NCI-H510A (cell line): ENCODE measurements around the gene U2AF1L4.
"Not testable (repeated sequence)": the region's sequence is repeated elsewhere in the genome, so short reads cannot be mapped to it uniquely, and the experiment has no call there.

ENCODE experiments used
- DNase-seq: peaks from one replicate; lab custom pipeline; 2025; lab: John Stamatoyannopoulos, UW

The U2AF1L4 gene

DNA sequence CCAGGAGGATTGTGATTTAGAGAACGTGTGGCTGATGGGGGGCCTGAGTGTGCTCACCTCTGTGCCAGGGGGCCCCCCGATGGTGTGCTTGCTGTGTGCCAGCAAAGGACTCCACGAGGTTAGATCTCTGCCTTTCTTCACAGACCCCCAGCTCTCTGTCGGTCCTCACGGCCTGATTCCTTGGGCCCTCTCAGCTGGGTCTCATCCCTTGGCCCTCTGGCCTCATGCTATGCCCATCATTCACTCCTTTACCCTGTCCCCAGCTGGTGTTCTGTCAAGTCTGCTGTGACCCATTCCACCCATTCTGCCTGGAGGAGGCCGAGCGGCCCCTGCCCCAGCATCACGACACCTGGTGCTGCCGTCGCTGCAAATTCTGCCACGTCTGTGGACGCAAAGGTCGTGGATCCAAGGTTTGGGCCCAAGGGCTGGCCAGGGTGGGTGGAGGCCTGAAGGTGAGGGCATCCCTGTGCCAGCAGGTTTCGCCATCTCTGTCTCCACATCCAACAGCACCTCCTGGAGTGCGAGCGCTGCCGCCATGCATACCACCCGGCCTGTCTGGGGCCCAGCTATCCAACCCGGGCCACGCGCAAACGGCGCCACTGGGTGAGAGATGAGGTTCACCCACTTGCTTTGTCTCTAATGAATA lies 19.9 kb downstream of the U2AF1L4 start:
- DNase-seq = no peak

DNA sequence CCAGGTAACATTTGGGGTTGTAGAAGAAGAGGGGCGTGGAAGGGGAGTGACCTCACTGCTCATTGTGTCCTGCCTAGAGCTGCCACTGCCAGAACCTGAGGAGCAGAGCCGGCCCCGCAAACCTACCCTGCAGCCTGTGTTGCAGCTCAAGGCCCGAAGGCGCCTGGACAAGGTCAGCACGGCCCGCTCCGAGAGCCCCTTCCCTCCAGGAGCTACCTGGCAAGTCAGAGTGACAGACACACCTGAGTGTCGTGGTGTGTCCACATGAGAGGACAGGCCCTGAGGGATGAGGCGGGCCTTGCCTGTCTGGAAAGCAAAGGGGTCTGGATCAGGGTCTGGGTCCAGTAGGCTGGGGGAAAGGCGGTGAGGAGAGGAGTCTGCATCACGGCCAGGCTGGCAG lies 20.7 kb downstream of the U2AF1L4 start:
- no peak for DNase-seq

DNA sequence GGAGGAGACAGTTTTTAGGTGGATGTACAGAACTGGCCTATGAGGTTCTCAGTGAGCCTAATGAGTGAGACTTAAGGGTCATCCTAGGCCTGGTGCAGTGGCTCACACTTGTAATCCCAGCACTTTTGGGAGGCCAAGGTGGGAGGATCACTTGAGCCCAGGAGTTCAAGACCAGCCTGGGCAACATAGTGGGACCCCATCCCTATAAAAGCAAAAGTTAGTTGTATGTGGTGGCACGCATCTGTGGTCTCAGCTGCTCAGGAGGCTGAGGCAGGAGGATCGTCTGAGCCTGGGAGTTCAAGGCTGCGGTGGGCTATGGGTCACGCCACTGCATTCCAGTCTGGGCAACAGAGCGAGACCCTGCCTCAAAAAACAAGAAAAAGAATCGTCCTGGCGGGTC lies 21.1 kb downstream of the U2AF1L4 start:
- DNase-seq = not testable (repeated sequence)

DNA sequence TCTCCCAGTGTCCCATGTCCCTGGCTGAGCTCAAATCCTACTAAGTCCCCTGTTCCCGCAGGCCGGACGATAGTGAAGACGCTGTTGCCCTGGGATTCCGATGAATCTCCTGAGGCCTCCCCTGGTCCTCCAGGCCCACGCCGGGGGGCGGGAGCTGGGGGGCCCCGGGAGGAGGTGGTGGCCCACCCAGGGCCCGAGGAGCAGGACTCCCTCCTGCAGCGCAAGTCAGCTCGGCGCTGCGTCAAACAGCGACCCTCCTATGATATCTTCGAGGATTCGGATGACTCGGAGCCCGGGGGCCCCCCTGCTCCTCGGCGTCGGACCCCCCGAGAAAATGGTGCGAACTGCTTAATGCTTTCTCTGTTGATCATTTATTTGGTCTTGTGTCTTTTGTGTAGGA lies 21.5 kb downstream of the U2AF1L4 start:
- DNase-seq = no peak

DNA sequence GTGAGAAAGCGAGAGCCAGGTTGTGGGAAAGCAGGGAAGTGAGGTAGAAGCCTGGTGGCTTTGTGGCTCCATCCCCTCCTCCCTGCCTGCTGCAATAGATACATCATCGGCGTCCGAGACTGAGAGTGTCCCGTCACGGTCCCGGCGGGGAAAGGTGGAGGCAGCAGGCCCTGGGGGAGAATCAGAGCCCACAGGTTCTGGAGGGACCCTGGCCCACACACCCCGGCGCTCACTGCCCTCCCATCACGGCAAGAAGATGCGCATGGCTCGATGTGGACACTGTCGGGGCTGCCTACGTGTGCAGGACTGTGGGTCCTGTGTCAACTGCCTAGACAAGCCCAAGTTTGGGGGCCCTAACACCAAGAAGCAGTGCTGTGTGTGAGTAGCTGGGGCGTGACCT lies 22.3 kb downstream of the U2AF1L4 start:
- DNase-seq = no peak

DNA sequence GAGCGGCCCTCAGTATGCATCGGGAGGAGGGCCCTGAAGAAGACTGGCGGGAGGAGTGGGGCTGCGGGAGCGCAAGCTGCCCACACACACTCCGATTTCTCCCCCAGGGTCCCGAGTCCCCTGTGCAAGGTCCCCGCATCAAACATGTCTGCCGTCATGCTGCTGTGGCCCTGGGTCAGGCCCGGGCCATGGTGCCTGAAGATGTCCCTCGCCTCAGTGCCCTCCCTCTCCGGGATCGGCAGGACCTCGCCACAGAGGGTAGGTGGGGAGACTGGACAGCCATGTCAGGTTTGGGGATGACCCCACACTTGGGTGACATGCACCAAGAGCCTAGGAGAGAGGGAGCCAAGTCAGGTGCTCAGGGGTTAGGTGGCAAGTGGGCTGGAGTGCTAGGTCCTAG lies 22.8 kb downstream of the U2AF1L4 start:
- no peak for DNase-seq

DNA sequence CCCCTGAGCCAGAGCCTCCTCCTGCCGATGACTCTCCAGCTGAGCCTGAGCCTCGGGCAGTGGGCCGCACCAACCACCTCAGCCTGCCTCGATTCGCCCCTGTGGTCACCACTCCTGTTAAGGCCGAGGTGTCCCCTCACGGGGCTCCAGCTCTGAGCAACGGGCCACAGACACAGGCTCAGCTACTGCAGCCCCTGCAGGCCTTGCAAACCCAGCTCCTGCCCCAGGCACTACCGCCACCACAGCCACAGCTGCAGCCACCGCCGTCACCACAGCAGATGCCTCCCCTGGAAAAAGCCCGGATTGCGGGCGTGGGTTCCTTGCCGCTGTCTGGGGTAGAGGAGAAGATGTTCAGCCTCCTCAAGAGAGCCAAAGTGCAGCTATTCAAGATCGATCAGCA lies 23.8 kb downstream of the U2AF1L4 start:
- no peak for DNase-seq

DNA sequence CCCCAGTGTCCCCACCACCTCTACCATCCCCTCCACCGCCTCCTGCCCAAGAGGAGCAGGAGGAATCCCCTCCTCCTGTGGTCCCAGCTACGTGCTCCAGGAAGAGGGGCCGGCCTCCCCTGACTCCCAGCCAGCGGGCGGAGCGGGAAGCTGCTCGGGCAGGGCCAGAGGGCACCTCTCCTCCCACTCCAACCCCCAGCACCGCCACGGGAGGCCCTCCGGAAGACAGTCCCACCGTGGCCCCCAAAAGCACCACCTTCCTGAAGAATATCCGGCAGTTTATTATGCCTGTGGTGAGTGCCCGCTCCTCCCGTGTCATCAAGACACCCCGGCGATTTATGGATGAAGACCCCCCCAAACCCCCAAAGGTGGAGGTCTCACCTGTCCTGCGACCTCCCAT lies 24.6 kb downstream of the U2AF1L4 start:
- DNase-seq = no peak

DNA sequence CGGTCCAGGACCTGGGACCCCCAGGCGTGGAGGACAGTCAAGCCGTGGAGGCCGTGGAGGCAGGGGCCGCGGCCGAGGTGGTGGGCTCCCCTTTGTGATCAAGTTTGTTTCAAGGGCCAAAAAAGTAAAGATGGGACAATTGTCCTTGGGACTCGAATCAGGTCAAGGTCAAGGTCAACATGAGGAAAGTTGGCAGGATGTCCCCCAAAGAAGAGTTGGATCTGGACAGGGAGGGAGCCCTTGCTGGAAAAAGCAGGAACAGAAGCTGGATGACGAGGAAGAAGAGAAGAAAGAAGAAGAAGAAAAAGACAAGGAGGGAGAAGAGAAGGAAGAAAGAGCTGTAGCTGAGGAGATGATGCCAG lies 25.1 kb downstream of the U2AF1L4 start:
- DNase-seq = no peak

DNA sequence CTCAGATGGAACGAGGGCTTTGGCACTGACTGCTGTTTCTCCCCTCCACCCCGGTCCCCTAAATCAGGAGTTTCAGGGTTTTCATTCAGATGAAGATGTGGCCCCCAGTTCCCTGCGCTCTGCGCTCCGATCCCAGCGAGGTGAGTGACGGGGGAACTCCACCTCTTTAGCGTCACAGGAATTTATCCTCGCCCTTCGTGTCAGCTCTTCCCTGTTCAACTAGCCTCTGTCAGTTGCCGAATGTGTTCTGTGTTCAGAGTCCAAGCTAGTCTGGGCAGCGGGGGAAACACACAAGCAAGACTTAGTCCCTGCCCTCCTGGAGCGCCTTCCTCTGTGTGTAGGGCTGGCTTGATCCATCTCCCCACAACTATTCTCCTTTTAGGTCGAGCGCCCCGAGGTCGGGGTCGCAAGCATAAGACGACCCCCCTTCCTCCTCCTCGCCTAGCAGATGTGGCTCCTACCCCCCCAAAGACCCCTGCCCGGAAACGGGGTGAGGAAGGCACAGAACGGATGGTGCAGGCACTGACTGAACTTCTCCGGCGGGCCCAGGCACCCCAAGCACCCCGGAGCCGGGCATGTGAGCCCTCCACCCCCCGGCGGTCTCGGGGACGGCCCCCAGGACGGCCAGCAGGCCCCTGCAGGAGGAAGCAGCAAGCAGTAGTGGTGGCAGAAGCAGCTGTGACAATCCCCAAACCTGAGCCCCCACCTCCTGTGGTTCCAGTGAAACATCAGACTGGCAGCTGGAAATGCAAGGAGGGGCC lies 25.6 kb downstream of the U2AF1L4 start:
- DNase-seq = no peak

DNA sequence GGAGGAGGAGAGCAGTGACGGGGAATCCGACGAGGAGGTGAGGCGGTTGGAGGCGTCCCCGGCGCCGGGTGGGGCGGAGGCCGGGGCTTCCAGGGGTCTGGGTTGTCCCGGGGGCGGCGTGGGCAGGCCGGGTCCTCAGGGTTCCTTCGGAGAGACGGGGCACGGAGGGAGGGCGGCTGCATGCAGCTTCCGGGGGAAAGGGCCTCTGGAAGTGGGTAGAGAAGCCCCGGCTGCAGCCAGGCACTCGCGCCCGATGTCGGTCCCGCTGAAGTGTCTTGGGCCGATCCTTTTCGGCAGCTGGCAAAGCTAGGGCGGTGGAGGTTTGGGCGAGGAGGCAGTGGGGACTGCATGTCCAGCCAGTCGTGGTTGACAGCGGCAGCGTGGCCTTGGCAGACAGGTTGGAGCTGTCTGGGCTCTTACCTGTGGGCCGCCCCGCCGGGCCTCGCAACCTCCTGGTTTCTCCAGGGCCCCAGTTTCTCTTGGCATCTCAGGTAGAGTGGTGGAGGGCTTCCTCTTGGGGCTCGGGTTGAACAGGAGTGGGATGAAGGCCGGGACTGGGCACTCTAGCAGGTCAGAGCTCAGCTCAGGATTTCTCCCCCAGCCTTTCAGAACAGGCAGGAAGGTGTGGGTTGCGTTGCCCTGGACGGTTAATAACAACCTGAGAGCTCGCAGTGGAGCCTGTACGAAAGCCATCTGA lies 26.7 kb downstream of the U2AF1L4 start:
- DNase-seq = no peak

DNA sequence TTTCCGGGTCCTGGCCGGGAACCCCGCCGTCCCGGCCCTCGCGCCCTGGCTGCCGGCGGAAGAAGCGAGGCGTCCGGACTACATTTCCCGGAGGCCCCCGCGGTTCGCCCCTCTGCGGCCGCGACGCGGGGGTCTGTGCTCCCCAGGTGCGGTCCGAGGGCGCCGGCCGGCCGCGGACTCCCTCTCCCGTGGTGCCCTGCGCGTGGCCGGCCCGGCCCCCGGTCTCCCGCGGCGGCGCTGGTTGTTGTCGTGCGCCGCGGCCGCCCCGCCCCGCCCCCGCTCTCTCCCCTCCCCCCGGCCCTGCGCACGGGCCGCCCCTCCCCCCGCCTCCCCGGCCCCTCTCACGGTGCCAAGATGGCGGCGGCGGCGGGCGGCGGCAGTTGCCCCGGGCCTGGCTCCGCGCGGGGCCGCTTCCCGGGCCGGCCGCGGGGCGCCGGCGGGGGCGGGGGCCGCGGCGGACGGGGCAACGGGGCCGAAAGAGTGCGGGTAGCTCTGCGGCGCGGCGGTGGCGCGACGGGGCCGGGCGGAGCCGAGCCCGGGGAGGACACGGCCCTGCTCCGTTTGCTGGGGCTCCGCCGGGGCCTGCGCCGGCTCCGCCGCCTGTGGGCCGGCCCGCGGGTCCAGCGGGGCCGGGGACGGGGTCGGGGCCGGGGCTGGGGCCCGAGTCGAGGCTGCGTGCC lies 27.4 kb downstream of the U2AF1L4 start, which contains the start of gene KMT2B:
KMT2B (plus strand) TSS at position 339 of the 680 bp plus-strand sequence; CDS start at position 355, 16 bp downstream.
- peak; percentile 94 for DNase-seq

DNA sequence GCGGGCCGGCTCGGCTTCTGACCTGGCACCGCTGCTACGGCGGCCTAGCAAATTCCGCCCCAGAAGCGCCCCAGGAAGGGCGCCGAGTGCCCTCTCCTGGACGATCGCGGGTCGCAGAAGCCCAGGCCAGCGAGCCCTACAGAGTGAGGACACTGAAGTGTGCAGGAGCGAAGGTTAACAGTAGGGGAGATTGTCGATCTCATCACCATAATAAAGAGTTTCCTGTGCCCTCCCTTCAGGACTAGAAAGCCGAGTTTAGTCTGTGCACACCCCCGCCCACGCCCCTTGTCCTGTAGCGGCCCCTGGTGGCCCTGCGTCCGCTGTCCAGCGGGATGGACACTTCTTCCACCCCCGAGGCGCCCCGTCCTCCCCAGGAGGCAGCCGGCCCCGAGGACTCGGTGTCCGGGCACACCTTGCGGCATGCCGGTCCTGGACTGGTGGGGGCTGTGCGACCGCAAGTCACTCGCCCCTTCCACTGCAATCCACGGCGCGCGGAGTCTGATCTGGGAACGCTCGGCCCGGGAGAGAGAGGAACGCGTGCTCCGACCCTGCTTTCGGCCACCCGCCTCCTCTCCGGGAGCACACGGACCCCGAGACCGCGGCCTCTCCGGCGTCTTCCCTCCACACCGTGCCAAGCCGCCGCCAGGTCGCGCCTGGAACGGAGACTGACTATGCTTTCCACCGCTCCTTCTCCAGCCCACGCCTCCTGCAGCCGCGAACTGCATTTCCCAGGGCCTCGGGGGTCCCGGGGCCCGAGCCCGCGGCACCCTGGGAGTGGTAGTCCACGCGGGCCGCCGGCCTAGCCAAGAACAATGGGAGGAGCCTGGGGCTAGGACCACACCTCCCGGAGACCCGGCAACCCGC lies 28.2 kb downstream of the U2AF1L4 start:
- DNase-seq = peak; percentile 70

DNA sequence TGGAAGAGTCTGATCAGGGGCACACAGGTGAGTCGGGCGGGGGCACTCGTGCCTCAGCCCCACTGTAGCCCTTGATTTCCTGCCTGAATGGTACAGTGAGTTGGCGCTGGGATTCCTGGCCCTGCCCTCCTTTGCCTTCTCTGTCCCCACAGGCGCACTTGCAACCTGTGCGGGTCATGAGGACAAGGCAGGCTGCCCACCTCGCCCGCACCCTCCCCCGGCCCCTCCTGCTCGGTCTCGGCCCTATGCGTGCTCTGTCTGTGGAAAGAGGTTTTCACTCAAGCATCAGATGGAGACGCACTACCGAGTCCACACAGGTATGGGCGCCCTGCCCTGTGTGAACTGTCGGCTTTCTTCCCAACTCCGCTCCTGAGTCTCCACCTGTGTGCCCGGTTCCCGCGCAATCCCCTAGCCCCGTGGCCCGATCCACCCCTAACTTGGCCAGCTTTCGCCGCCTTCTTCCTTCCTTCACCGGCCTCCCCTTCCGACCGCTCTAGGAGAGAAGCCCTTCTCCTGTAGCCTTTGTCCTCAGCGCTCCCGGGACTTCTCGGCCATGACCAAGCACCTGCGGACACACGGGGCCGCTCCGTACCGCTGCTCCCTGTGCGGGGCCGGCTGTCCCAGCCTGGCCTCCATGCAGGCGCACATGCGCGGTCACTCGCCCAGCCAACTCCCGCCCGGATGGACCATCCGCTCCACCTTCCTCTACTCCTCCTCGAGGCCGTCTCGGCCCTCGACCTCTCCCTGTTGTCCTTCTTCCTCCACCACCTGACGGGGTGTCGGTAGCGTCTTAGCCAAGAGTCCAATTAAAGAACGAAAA lies 29.0 kb downstream of the U2AF1L4 start:
- DNase-seq = peak; percentile 32

DNA sequence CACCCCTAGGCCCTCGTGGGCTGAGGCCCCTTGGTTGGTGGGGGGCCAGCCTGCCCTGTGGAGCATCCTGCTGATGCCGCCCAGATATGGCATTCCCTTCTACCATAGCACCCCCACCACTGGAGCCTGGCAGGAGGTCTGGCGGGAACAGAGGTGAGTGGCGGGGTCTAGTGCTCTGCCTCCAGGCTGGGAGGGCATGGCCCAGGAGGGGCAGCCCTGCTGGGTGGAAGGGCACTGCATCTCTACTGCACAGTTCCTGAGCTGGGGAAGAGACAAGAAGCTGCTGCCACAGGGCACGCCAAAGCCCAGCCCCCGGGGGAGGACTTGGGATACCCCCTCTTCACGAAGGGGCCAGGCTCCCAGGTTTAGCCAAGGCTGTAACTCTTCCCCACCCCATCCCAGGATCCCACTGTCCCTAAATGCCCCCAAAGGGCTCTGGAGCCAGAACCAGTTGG lies 29.8 kb downstream of the U2AF1L4 start:
- DNase-seq = no peak

DNA sequence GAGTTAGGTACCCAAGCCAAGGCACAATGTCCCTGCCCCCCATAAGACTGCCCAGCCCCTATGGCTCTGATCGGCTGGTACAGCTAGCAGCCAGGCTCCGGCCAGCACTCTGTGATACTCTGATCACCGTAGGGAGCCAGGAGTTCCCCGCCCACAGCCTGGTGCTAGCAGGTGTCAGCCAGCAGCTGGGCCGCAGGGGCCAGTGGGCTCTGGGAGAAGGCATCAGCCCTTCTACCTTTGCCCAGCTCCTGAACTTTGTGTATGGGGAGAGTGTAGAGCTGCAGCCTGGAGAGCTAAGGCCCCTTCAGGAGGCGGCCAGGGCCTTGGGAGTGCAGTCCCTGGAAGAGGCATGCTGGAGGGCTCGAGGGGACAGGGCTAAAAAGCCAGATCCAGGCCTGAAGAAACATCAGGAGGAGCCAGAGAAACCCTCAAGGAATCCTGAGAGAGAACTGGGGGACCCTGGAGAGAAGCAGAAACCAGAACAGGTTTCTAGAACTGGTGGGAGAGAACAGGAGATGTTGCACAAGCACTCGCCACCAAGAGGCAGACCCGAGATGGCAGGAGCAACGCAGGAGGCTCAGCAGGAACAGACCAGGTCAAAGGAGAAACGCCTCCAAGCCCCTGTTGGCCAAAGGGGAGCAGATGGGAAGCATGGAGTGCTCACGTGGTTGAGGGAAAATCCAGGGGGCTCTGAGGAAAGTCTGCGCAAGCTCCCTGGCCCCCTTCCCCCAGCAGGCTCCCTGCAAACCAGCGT lies 30.4 kb downstream of the U2AF1L4 start:
- DNase-seq = no peak

DNA sequence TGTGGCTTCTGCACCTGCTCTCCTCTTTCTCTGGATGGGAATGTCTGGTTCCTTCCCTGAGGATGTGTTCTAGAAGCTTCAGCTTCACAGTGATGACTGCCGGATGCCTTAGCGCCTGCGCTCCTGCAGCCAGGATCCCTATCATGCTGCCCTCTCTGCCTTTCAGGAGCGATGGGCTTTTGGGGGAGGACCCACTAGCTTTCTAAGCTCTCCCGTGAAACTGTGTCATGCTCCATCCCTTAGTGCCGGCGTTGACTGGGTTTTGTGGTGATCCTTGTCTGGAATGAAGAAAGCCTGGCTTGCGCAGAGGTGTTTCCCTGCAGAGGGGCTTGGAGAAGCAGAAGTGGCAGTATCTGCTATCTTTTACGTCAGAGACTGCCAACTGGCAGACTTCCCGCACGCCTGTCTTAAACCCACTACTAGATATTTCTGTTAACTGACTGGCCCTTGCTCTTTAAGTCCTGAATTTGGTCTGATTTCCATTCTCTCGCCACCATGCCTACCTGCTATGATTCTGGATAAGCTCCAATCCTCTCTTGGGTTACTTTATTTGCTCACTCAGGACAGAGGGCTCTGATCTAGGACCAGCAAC lies 31.2 kb downstream of the U2AF1L4 start:
- no peak for DNase-seq

DNA sequence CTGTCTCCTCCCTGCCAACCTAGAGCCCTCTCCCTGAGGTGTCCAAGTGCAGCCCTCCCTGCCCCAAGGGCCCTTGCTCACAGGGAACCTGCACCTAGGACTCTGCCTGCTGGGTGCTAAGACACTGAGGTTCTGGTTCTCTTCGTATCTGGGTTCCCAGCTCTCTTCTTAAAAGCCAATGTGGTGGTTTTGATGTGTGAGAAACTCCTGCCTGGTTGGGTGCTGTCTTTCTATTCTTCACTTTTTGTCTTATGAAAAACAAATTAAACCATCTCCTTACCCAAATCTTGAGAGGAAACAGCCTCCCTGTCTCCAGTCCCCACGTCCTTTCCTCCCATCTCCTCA lies 31.7 kb downstream of the U2AF1L4 start:
- no peak for DNase-seq
